Activated naive CD4-positive, alpha-beta T cell treated with anti-CD3 and anti-CD28 coated beads, Interleukin-2, amount 10 ng/mL, durations not matched to agents 7 days and 5 days (primary cell): ENCODE data around the gene TMEM30B.
A peak's percentile ranks its signal among the peaks of the same experiment; 100 is the strongest.

Experiments used
- CTCF ChIA-PET: fragments of 350-600 bp; sonication (Branson Sonifier 250); formaldehyde crosslinking; loops from one replicate; lab custom pipeline; 2021; ENCODE audit warnings: antibody characterized with exemption; lab: Charles Lee
- DNase-seq: peaks from one replicate; pipeline ENCODE4 v3.0.0-alpha.2; 2020
- H3K27ac Mint-ChIP-seq: one replicate; pipeline ENCODE4 v1.8.0; 2021; ENCODE audit warnings: mild to moderate bottlenecking, moderate library complexity, mixed read lengths
- H3K27me3 Mint-ChIP-seq: one replicate; pipeline ENCODE4 v1.8.0; 2021; ENCODE audit warnings: mild to moderate bottlenecking, mixed read lengths
- H3K36me3 Mint-ChIP-seq: one replicate; pipeline ENCODE4 v1.8.0; 2021; ENCODE audit warnings: mixed read lengths
- H3K4me1 Mint-ChIP-seq: one replicate; pipeline ENCODE4 v1.8.0; 2021; ENCODE audit warnings: mixed read lengths
- H3K4me3 Mint-ChIP-seq: one replicate; pipeline ENCODE4 v1.8.0; 2021; ENCODE audit warnings: mild to moderate bottlenecking, moderate library complexity, mixed read lengths
- H3K9me3 Mint-ChIP-seq: one replicate; pipeline ENCODE4 v1.8.0; 2021; ENCODE audit warnings: mixed read lengths

The TMEM30B gene

DNA sequence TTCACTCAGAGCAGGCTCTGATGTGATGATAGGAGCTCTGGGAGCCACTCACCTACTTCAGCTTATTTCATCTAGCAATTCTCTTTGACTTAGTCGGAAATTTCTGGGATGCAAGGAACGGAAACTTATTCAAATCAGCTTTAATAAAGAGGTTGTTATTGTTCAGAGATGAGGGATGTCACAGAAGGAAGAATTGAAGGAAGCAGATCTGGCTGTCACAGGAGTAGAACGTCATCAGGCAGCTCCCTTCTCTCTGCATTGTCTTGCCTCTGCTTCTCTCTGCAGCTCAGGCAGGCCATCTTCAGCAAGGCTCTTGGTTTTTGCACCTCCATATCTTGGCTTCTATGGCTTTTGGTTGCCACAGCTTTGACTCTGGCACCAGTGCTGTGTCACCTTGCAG, 7.6 kb upstream of the TMEM30B start:
- H3K4me1 Mint-ChIP-seq: peaks cover 22% of the 10 kb centered on the region
- no peaks in the 10 kb centered on the region for H3K36me3 Mint-ChIP-seq
- no peak overlapping the region for H3K4me3 Mint-ChIP-seq
- peaks cover 12% of the 10 kb centered on the region for H3K27me3 Mint-ChIP-seq
- no peaks in the 10 kb centered on the region for H3K9me3 Mint-ChIP-seq
- H3K27ac Mint-ChIP-seq: no peak overlapping the region
- DNase-seq: no peak
- CTCF ChIA-PET: interaction anchor here (0.8 to 2.0 kb wide), 3 partner anchors 9 to 268 kb away, joined by 3 to 12 read pairs (median 3); partner anchors contain the start of genes PRKCH and TMEM30B

DNA sequence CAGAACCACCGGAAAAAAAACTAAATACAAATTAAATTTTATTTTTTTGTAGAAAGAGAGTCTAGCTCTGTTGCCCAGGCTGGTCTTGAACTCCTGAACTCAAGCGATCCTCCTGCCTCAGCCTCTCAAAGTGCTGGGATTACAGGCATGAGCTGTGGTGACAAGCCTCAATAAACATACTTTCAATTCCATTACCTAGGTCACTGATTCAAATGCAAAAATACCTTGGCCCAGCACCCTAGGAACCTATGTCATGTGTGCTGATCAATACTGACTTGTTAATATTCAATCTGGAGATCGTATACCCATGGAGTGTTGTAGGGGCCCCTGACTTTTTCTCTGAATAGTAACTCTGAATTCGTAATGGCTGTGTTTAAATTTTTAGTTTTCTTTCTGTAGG, 7.1 kb upstream of the TMEM30B start:
- H3K4me1 Mint-ChIP-seq: peaks cover 24% of the 10 kb centered on the region
- CTCF ChIA-PET: interaction anchor here (0.8 to 2.0 kb wide), 3 partner anchors 8 to 269 kb away, joined by 3 to 12 read pairs (median 4); partner anchors contain the start of gene TMEM30B
- no peaks in the 10 kb centered on the region for H3K36me3 Mint-ChIP-seq
- DNase-seq: no peak
- no peak overlapping the region for H3K4me3 Mint-ChIP-seq
- no peak overlapping the region for H3K27ac Mint-ChIP-seq
- H3K27me3 Mint-ChIP-seq: peaks cover 12% of the 10 kb centered on the region
- no peaks in the 10 kb centered on the region for H3K9me3 Mint-ChIP-seq

DNA sequence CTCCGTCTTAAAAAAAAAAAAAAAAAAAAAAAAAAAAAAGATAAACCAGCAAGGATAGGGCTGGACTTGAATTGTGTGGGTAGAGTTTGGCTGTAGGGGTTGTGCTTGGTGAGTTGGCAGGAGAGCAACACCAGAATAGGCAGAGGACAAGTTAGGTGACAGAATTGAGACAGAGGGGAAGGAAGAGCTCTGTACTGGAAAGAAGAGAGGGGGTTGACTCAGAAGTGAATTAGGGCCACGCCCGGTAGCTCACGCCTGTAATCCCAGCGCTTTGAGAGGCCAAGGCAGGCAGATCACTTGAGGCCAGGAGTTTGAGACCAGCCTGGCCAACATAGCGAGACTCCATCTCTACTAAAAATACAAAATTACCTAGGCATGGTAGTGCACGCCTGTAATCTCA, 6.1 kb upstream of the TMEM30B start:
- DNase-seq: no peak
- Mint-ChIP-seq H3K4me1 (peaks cover 27% of the 10 kb centered on the region), H3K4me3 (no peak overlapping the region), H3K27ac (no peak overlapping the region), H3K27me3 (peaks cover 18% of the 10 kb centered on the region), H3K36me3 (no peaks in the 10 kb centered on the region), H3K9me3 (no peaks in the 10 kb centered on the region)
- CTCF ChIA-PET: interaction anchor here (0.7 to 4.3 kb wide), 6 partner anchors 9 to 663 kb away, joined by 3 to 38 read pairs (median 4); no protein-coding TSS in a partner anchor

DNA sequence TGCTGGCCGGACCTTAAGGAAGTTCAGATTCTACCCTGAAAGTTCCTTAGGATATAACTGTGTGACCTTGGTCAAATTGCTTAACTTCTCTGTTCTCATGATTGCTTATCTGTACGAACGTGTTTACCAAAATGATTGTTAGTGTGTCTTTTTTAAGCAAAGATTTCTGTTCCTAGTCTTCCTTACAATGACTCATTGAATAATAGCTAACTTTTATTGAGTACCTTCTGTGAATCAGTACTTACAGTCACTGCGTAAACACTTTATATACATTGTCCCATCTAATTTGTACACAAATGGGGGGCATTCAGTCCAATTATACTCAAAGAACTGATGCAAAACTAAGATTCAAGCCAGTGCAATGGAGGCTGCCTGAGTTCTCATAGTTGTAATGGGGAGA, 4.2 kb upstream of the TMEM30B start:
- Mint-ChIP-seq H3K27ac (no peak overlapping the region), H3K4me3 (no peak overlapping the region), H3K27me3 (peaks cover 31% of the 10 kb centered on the region), H3K4me1 (peaks cover 36% of the 10 kb centered on the region), H3K9me3 (no peaks in the 10 kb centered on the region), H3K36me3 (no peaks in the 10 kb centered on the region)
- DNase-seq: no peak
- CTCF ChIA-PET: interaction anchor here (0.7 to 4.3 kb wide), 15 partner anchors 9 to 558 kb away, joined by 3 to 38 read pairs (median 3); partner anchors contain the start of gene SNAPC1

DNA sequence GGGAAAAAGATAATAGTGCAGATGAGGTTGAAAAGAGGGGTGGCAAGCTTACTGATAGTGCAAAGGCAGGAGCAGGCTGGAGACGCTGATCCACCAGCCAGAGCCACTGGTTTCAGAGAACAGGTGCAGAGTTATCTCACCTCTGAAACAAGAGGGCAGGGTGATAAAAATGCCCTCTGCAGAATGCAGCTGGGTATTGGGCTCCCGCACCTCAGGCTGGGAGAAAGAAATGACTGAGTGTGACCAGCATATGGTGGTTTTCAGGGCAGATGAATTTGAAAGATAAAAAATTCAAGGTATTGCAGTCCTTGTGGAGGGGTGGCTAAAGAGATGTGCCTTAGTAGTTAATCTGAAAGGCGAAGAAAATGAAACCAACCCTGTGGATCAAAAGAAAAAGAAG, 2.9 kb upstream of the TMEM30B start:
- Mint-ChIP-seq H3K27ac (no peak overlapping the region), H3K4me1 (peaks cover 47% of the 10 kb centered on the region), H3K27me3 (peaks cover 40% of the 10 kb centered on the region), H3K4me3 (no peak overlapping the region), H3K36me3 (no peaks in the 10 kb centered on the region), H3K9me3 (no peaks in the 10 kb centered on the region)
- CTCF ChIA-PET: interaction anchor here (0.9 to 4.3 kb wide), 3 partner anchors 9 to 18 kb away, joined by 3 to 38 read pairs (median 3); no protein-coding TSS in a partner anchor
- no peak for DNase-seq

- CTCF ChIA-PET: interaction anchor here (0.6 to 1.2 kb wide), 2 partner anchors 11 kb away, joined by 3 to 4 read pairs; no protein-coding TSS in a partner anchor
- H3K9me3 Mint-ChIP-seq: no peaks in the 10 kb centered on the region
- no peaks in the 10 kb centered on the region for H3K36me3 Mint-ChIP-seq
- peaks cover 47% of the 10 kb centered on the region for H3K4me1 Mint-ChIP-seq
- H3K27me3 Mint-ChIP-seq: peaks cover 43% of the 10 kb centered on the region
- no peak for DNase-seq
- H3K27ac Mint-ChIP-seq: no peak overlapping the region
- H3K4me3 Mint-ChIP-seq: no peak overlapping the region
Measured at GRCh38 chr14:61282746-61283145, 1.6 kb upstream of the TMEM30B start.

- Mint-ChIP-seq H3K4me3 (peak overlapping the region; percentile 71), H3K9me3 (no peaks in the 10 kb centered on the region), H3K27ac (no peak overlapping the region), H3K27me3 (peaks cover 43% of the 10 kb centered on the region), H3K4me1 (peaks cover 44% of the 10 kb centered on the region), H3K36me3 (no peaks in the 10 kb centered on the region)
- CTCF ChIA-PET: interaction anchor here (0.7 to 3.4 kb wide), 5 partner anchors 11 to 845 kb away, joined by 3 to 15 read pairs (median 4); no protein-coding TSS in a partner anchor
- DNase-seq: no peak
Measured at GRCh38 chr14:61281948-61282275, 774 bp upstream of the TMEM30B start.

DNA sequence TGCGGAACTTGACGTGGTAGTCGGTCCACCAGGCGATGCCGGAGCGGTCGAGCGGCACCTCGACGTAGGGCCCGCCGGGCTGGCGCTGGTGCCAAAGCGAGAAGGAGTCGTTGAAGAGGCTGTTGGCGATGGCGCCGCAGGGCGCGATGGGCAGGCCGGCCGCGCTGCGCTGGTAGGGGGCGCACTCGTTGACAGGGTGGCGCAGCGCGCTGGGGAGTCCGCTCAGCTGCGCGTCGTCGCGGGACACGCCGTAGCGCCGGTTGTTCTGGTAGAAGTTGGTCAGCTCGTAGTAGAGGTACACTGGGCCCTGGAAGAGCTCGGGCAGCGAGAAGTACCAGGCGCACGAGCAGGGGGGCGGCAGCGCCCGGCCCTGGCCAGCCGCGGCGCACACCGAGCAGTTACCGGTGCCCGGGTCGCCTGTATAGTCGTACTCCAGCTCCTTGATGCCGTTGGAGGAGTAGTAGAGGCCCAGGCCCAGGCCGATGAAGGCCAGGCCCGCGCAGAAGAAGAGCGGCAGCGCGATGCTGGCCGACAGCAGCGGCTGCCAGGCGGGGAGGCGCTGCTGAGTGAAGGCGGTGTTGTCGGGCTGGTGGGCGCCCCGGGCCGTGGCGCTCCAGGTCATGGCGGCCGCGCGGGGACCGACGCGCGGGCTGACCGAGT, 482 bp downstream of the TMEM30B start:
- Mint-ChIP-seq H3K27me3 (peaks cover 48% of the 10 kb centered on the region), H3K4me3 (peak overlapping the region; percentile 81), H3K4me1 (peaks cover 35% of the 10 kb centered on the region), H3K36me3 (no peaks in the 10 kb centered on the region), H3K27ac (peak overlapping the region; percentile 80), H3K9me3 (no peaks in the 10 kb centered on the region)
- DNase-seq: peak; percentile 78
- CTCF ChIA-PET: interaction anchor here (0.9 to 3.4 kb wide), 6 partner anchors 9 to 557 kb away, joined by 3 to 15 read pairs (median 12); no protein-coding TSS in a partner anchor

- H3K27me3 Mint-ChIP-seq: peaks cover 51% of the 10 kb centered on the region
- H3K36me3 Mint-ChIP-seq: no peaks in the 10 kb centered on the region
- peak overlapping the region; percentile 81 for H3K4me3 Mint-ChIP-seq
- H3K4me1 Mint-ChIP-seq: peaks cover 32% of the 10 kb centered on the region
- no peaks in the 10 kb centered on the region for H3K9me3 Mint-ChIP-seq
- peak overlapping the region; percentile 80 for H3K27ac Mint-ChIP-seq
- CTCF ChIA-PET: interaction anchor here (0.9 to 3.4 kb wide), 7 partner anchors 9 to 557 kb away, joined by 3 to 15 read pairs (median 11); no protein-coding TSS in a partner anchor
- DNase-seq: peak; percentile 58
Measured at GRCh38 chr14:61280092-61280525, 1.0 kb downstream of the TMEM30B start.

GRCh38 chr14:61279082-61279481, 2.1 kb downstream of the TMEM30B start:
- Mint-ChIP-seq H3K36me3 (no peaks in the 10 kb centered on the region), H3K27ac (no peak overlapping the region), H3K4me3 (no peak overlapping the region), H3K9me3 (no peaks in the 10 kb centered on the region), H3K27me3 (peaks cover 54% of the 10 kb centered on the region), H3K4me1 (peaks cover 28% of the 10 kb centered on the region)
- CTCF ChIA-PET: interaction anchor here (1.3 to 3.4 kb wide), 5 partner anchors 8 to 558 kb away, joined by 4 to 15 read pairs (median 11); no protein-coding TSS in a partner anchor
- DNase-seq: no peak

DNA sequence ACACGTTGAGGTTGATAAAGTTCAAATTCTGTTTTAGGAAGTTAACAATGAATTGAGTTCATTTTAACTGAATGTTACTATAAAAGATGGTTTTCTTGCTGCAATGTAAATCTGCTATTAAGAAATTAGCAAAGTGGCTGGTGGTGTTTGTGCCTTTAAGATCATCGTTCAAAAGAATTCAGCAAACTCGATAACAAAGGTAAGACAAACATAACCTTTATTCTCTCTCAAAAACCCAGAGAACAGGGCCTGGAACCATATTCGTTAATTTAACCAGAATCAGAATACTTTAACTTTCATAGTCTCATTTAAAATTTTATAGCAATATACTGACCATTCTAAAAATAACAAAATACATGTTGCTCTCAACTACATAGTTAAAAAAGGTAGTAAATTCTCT, 3.4 kb downstream of the TMEM30B start:
- Mint-ChIP-seq H3K27me3 (peaks cover 51% of the 10 kb centered on the region), H3K4me3 (no peak overlapping the region), H3K36me3 (no peaks in the 10 kb centered on the region), H3K4me1 (peaks cover 20% of the 10 kb centered on the region), H3K9me3 (no peaks in the 10 kb centered on the region), H3K27ac (no peak overlapping the region)
- no peak for DNase-seq
- CTCF ChIA-PET: no interaction called here

DNA sequence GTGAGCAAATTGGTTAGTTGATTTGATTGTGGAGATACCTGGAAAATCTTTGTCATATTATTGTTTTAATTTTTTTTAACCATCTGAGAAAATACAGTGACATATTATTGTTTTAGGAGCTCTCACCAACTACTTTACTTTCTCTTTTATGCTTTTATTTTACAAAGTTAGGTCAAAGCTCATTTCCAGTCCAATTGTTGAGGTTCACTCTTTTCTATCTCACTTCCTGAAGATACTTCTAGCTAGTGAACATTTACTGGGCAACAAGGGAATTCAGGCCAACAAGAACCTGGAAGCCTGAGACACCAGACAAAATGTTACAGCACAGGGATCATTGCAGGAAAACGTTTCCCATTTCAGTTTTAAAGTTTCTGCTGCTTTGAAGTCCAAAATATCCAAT, 3.9 kb downstream of the TMEM30B start:
- Mint-ChIP-seq H3K27ac (no peak overlapping the region), H3K4me1 (peaks cover 20% of the 10 kb centered on the region), H3K27me3 (peaks cover 54% of the 10 kb centered on the region), H3K9me3 (no peaks in the 10 kb centered on the region), H3K4me3 (no peak overlapping the region), H3K36me3 (no peaks in the 10 kb centered on the region)
- CTCF ChIA-PET: interaction anchor here (0.8 kb wide), 1 partner anchor 8 kb away, joined by 3 read pairs; no protein-coding TSS in a partner anchor
- DNase-seq: no peak

GRCh38 chr14:61271552-61271951, 9.6 kb downstream of the TMEM30B start:
- H3K4me3 Mint-ChIP-seq: no peak overlapping the region
- H3K27me3 Mint-ChIP-seq: peaks cover 53% of the 10 kb centered on the region
- H3K4me1 Mint-ChIP-seq: peaks cover 8% of the 10 kb centered on the region
- CTCF ChIA-PET: interaction anchor here (1.4 to 5.6 kb wide), 5 partner anchors 8 to 855 kb away, joined by 3 to 38 read pairs (median 4); no protein-coding TSS in a partner anchor
- H3K9me3 Mint-ChIP-seq: no peaks in the 10 kb centered on the region
- DNase-seq: no peak
- no peaks in the 10 kb centered on the region for H3K36me3 Mint-ChIP-seq
- H3K27ac Mint-ChIP-seq: no peak overlapping the region

DNA sequence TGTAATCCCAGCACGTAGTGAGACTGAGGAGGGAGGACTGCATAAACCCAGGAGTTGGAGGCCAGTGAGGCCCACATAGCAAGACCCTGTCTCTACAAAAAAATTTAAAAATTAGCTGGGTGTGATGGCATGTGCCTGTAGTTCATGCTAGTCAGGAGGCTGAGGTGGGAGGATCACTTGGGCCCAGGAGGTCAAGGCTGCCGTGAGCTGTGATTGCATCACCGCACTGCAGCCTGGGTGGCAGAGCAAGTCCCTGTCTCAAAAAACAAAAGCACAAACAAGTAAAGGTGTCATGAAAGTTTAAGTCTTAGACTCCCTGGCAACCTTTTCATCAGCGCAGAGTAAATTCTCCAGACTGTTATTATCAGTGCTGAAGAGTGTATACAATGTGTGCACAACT, 10.4 kb downstream of the TMEM30B start:
- Mint-ChIP-seq H3K9me3 (no peaks in the 10 kb centered on the region), H3K36me3 (no peaks in the 10 kb centered on the region), H3K4me1 (peaks cover 8% of the 10 kb centered on the region), H3K27me3 (peaks cover 55% of the 10 kb centered on the region), H3K27ac (no peak overlapping the region), H3K4me3 (no peak overlapping the region)
- DNase-seq: no peak
- CTCF ChIA-PET: interaction anchor here (1.4 to 5.6 kb wide), 6 partner anchors 9 to 856 kb away, joined by 3 to 38 read pairs (median 4); no protein-coding TSS in a partner anchor
